HG02885 (cell line): ENCODE measurements around the gene FIG4.
"Not testable (repeated sequence)": the region's sequence is repeated elsewhere in the genome, so short reads cannot be mapped to it uniquely, and the experiment has no call there.

Source experiments
- ATAC-seq: cut with Tn5 transposase; IDR thresholded peaks from one replicate; pipeline ENCODE4 v1.9.1; 2021; ENCODE audit warnings: mild to moderate bottlenecking; ENCODE audit not compliant: unreplicated experiment, poor library complexity

FIG4 gene

DNA sequence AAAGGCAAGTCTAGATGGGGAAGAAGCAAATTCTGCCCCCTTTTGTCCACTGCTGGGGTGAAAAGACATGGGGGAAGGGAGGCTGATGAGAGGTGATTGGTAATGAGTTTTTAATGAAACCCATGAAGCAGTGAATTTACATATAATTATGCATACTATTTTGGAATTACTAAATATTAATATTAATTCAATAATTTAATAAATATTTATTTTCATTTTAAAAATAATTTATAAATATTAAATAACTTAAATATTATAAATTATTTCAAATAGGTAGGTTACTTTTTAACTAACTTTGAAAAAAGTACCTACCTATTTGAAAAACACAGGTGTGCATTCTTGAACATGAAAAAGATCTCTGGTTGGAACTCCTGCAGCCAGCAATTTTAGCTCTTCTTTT, 148.9 kb downstream of the FIG4 start:
- ATAC-seq = no peak

DNA sequence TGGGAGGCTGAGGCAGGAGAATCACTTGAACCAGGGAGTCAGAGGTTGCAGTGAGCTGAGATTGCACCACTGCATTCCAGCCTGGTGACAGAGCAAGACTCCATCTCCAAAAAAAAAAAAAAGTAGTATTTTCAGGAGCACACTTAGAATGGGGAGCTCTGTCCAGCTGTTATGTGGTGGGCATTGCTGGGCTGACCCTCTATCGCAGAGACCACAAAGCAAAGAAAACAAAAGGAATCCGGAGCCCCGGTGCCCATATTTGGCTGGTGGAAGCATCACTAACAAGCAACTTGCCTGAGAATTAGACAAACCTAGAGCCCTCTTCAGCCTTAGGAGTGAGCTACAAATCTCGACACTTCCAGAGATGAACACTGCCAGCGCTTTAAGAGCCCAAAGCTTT, 149.7 kb downstream of the FIG4 start:
- ATAC-seq = no peak

DNA sequence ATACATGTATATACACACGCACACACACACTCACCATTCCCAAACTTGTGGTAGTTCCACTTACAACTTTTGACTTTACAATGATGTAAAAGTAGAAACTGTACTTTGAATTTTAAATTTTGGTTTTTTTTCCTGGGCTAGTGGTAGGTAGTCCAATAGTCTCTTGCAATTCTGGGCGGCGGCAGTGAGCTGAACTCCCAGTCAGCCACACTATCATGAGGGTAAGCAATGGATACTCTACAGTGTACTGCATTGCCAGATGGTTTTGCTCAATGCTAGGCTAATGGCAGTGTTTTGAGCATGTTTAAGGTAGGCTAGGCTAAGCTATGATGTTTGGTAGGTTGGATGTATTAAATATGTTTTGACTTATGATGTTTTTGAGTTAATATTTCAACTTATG, 150.8 kb downstream of the FIG4 start:
- no peak for ATAC-seq

DNA sequence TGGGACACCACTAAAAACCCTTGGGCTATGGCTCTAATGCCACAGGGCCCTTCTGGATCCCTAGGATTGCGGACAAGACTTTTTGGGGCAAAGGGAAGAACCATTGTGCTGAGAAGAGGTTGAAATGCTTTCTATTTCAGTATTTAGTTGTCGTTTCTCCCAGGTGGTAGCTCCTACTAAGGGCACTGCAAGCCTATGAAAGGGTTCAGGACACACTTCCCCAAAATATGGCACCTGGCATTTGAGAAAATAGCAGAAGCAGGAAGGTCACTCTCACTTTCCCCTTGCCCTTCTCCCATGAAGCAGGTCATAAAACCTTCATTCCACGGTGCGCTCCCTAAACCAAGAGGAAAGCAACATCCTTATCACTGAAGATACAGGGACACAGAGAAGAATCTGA, 161.6 kb downstream of the FIG4 start:
- no peak for ATAC-seq

DNA sequence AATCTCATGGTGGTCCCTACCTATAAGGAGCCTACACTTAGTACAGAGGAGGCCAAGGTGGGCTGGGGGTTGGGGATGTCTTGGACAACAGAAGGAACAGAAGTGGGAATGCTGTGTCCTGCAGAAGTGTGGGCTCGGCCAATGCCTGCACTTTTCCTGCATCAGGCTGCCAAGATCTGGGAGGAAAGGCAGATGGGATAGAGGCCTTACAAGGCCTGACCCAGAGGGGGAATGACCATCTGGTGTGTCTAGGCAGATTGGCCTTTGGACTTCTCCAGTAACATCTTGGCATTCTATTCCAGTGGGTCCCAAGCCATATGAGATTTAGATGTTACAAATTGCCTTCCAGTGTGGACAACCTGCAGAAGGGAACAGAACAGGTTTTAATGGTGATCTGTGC, 162.3 kb downstream of the FIG4 start:
- ATAC-seq = no peak

DNA sequence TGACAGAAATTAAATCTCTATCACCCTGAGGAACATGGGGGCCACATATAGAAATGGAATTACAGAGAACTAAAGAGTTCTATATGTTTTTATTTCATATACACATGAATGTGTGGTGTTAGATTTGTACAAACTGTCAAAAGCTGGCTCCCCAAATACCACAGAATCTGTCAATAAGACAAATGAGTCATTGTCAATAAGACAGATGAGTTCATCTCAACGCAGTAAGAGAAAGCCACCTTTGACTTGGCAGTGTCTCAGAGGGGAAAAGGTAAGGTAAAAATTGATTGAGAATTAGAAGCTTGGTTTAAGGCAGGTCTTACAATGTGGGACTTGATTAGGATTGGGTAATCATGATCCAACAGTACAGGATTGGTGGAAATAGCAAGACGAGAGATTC, 162.9 kb downstream of the FIG4 start:
- ATAC-seq = no peak

DNA sequence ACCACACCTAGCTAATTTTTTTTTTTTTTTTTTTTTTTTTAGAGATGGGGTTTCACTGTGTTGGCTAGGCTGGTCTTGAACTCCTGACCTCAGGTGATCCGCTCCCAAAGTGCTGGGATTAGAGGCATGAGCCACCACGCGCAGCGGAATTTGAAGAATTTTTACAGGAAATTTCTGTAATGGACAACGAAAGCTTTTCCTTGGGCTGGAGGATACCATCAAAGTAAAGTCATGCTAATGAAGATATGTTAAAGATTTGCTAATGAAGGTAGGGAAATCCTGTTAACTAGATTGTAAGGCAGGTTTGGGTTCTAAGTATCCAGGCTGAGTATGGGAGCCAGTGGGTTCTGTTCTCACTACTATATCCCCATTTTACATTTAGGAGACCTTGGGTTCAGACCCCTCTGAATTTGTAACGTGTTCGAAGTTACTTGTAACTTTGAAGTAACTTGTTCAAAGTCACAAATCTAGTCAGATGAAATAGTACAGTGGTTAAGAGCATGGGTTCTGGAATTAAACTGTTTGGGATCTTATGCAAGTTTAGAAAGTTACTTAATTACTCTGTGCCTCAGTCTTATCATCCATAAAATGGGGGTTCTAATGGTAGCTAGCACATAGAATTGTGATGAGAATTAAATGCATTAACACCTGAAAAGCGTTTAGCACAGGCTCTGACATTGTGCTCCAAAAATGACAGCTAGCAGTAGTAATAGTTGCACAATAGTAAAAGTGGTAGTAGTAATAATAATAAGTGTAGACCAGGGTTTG, 163.6 kb downstream of the FIG4 start:
- ATAC-seq = no peak

DNA sequence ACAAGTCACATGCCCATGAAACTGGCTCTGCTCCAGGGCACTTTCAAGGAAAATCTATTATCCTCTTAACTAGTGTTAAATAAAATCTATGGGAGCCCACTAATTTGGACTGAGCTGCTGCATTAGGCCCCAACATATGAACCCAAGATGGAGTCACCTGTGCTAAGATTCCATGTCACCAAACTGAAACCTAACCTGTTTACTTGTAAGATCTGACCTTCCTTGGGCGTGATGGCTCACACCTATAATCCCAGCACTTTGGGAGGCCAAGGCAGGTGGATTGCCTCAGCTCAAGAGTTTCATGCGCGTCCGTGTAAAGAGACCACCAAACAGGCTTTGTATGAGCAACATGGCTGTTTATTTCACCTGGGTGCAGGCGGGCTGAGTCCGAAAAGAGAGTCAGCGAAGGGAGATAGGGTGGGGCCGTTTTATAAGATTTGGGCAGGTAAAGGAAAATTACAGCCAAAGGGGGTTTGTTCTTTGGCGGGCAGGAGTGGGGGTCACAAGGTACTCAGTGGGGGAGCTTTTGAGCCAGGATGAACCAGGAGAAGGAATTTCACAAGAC, 164.5 kb downstream of the FIG4 start:
- not testable (repeated sequence) for ATAC-seq

DNA sequence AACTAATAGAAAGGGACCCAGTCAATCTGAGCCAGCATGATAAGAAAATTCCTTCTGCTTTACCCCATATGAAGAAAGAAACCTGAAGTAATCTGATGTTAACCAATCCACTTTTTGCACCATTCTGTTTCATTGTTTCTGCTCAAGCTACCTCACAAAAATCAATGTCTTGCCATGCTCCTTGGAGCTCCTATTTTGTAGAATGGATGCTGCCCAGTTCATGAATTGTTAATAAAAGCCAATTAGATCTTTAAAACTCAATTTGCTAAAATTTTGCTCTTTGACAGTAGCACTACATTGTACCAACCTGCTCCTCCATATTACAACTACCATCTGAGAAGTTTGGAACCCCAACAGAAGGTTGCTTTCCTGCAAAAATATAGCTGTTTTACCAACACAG, 170.8 kb downstream of the FIG4 start:
- no peak for ATAC-seq

DNA sequence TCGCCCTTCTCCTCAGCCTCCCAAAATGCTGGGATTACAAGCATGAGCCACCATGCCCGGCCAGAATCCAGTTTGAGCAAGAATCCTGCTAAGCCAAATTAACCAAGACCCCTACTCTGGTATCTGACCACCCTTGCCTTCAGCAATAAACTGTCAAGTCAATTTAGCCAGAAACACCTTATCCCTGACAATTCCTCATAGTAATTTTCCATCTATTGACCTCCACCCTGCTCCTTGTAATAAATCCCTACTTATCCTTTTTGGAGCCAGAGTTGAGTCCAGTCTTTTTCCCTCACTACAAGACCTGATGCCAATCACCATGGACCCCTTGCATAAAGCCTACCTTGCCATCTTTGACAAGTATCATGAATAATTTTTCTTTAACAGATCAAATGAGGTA, 173.0 kb downstream of the FIG4 start:
- no peak for ATAC-seq

DNA sequence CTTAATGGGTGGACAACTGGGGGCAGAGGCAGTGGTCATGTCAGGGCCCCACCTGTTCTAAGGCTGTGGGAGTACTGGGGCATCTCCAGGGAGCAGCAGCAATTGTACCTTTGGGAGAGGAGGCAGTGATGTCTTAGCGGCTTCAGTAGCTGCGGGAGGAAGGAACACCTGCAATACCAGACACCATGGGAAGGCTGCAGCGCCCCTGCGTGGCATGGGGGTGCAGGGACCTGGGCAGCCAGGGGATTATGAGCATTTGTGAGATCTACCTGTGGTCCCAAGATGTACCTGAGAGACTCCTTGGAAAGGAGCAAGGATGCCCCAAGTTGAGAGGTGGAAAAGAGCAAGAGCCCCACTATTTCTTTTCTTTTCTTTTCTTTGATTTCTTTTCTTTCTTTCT, 174.9 kb downstream of the FIG4 start:
- ATAC-seq = no peak

DNA sequence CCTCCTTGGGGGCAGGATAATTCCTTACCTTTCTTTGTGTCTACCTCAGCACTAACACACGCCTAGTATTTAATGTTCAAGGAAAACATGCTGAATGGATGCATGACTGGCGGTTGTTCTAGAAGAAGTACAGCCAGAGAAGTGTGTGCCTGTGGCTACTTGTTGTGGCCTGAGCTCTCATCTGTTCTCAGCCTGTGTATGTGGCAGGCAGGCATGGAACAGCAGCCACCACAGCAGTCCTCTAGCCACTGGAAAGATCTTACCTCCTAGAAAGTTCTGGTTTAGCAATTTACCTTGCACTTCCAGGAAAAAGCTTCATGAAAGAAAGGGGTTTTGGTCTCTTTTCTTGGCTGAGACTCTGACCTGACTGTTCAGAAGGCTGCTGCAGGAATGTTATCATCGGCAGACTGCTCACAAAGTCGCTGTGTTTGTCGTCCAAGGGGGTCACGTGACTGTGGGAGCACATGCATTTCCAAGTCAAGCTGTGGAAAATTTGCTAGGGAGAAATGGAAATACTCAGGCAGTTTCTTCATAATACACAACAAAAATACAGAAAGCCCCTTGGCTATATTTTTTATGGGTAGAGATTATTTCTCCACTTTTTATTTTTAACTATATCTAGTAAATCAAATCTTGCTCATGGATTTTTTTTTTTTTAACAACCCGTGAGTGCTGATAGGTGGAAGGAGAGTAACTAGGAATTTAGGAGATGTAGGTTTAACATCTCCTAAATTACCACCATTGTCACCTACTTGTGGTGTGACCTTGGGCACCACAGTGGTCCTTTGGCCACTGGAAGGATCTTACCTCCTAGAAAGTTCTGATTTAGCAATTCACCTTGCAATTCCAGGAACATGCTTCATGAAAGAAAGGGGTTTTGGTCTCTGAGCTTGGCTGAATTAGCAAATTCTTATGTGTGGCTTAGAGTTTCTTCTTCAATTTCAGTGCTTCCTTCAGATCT, 176.2 kb downstream of the FIG4 start:
- no peak for ATAC-seq

DNA sequence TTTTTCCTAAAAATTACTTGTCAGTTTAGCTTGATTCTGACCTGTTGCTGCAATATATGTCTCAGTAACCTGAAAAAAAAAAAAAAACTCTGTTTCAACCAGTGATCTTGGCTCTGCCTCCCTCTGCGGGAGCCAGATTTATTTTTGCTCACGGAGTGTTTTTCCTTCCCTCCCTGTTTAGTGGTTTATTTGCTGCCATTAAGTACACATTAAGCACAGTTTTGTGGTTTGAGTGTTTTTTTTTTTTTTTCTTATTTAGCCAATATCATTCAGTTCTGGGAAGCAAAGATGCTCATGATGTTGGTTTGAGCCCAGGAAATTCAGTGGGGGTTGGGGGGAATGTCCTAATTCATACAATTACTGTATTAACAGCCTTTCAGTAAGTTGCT, 176.9 kb downstream of the FIG4 start:
- ATAC-seq = no peak

DNA sequence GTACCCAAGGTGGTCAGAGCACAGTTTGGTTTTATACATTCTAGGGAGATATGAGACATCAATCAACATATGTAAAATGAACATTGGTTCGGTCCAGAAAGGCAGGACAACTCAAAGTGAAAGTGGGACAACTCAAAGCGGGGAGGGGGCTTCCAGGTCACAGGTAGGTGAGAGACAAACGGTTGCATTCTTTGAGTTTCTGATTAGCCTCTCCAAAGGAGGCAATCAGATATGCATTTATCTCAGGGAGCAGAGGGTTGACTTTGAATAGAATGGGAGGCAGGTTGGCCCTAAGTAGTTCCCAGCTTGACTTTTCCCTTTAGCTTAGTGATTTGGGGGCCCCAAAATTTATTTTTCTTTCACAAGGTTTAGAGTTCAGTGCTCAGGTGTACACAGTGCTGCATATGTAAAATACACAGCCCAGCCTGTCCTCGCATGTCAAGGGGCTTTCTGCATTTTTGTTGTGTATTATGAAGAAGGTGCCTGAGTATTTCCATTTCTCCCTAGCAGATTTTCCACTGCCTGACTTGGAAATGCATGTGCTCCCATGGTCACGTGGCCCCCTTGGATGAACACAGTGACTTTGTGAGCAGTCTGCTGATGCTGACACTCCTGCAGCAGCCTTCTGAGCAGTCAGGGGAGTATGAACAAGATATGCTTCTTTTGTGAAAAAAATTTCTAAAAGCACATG, 178.4 kb downstream of the FIG4 start:
- ATAC-seq = not testable (repeated sequence)

DNA sequence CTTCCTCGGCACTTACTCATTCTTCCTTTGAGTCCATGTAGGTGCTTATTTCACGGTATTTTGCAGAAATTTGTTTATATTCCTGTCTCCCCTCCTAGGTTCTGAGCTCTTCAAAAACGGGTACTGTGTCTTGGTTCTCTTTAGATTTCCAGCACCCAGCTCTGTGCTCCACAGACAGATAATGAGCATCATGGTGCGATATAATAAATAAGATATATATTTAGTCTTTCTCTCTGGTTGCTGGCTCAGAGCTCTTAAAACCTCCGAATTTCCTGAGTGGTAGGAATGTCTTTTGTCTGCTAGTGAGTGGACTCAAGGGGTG, 179.0 kb downstream of the FIG4 start:
- ATAC-seq = no peak

DNA sequence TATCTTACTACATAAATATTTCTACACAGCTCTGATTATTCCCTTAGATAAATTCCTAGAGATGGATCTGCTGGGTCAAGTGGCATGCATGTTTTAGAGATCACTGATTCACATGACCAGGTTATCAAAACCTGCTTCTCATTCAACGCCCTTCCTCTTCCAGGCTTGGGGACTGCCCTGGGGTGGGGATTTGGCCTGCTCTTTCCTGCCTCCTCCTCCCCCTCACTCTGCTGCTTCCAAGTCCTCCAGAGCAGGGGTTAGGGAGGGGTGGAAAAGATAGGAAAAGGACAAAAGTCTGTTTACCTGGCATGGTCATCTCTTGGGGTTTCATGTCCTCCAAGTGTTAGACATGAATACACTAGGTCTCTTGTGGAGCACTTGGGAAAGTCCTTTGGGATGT, 181.5 kb downstream of the FIG4 start:
- no peak for ATAC-seq

DNA sequence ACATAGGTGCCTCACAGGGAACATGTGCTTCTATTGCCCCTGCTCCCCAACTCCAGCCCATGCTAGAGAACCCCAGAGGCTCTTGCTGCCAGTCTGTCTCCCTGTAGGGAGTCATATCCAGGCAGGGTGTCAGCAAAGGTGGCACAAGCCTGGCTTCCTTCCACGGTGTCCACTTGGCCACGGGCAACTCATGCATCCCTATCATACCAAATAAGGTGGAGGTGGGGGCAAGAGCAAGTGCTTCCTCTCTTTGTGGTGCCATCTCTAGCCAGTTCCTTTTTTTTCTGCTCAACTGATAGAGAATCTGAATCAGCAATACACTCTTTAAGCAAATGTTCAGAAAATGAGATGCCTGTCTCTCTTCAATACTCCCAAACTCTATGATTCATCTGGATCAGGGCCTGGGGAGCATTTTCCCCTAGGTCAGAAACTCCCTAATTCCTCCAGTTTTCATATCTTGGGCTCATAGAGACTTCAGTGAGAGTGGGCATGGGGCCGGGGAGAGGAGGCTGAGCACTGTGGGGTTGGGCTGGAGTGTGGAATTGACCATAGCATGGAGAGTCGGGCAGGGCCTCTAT, 182.0 kb downstream of the FIG4 start:
- no peak for ATAC-seq

DNA sequence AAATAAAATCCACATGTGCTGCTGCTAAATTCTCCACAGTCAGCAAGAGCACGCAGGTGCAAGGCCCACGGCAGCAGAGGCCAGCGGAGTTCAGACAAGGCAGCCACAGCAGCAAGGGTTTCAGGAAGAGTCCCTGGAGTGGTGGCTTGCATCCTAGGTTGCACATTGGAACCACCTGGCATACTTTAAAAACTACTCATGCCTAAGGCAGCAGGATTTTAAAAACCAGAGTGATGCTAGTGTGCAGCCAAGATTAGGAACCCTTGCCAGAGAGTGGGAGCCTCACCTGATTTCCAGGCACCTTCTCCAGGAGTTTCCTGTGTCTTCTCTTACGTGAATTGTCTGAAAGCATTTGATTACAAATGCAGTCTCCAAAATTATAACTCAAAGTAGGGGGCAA, 183.0 kb downstream of the FIG4 start:
- no peak for ATAC-seq

DNA sequence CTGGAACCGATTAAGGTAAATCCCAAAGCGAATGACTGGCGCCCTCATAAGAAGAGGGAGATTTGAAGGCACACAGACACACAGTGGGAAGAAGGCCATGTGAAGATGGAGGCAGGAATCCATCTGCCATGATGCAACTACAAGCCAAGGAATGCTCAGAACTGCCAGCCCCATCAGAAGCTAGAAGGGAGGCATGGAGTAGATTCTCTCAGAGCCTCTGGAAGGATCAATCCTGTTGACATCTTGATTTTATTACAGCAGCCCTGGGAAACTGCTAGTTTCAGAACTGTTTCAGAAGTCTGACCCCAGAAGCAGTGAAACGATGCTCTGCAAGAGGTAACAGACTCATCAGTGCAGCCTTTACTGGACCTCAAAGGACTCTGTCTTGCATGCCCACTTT, 183.5 kb downstream of the FIG4 start:
- ATAC-seq = no peak
